Heart left ventricle (tissue), 16 donors: ENCODE results near the gene PCBP3. TPM values are rescaled to one million over a fixed set of nuclear protein-coding genes. Genes with fewer than 3 reads are reported as not detected.

Experiments used
- ATAC-seq, 4 donors: fragments of 200-7000 bp; cut with Tn5 transposase; one replicate each; pipeline ENCODE4 v1.9.1; 2020 to 2022; ENCODE audit warnings: moderate library complexity in 4 of 4, mild to moderate bottlenecking in 3 of 4, moderate number of reproducible peaks in 1 of 4
- DNase-seq, 5 donors: peaks; one replicate each; pipeline ENCODE4 v3.0.0-alpha.2; 2020
- H3K27ac ChIP-seq, 12 donors: fragments of 200-600 bp; sonication (generic) in 4 of 12; one replicate each; pipeline versions ENCODE4 v1.5.0 to v1.8.0; 2016 to 2022; ENCODE audit warnings: mild to moderate bottlenecking in 2 of 12
- H3K27me3 ChIP-seq, 9 donors: fragments of 200-600 bp; sonication (generic) in 2 of 9; one replicate each; pipeline versions ENCODE4 v1.5.1 to v1.8.0; 2016 to 2022; ENCODE audit warnings: mild to moderate bottlenecking in 3 of 9
- H3K36me3 ChIP-seq, 9 donors: fragments of 200-600 bp; sonication (generic) in 2 of 9; one replicate each; pipeline versions ENCODE4 v1.5.0 to v1.8.0; 2018 to 2022; ENCODE audit warnings: mild to moderate bottlenecking in 2 of 9
- H3K4me1 ChIP-seq, 12 donors: fragments of 200-600 bp; sonication (generic) in 4 of 12; one replicate each; pipeline versions ENCODE4 v1.5.0 to v1.8.0; 2016 to 2022; ENCODE audit warnings: mild to moderate bottlenecking in 3 of 12
- H3K4me3 ChIP-seq, 12 donors: fragments of 200-600 bp; sonication (generic) in 4 of 12; one replicate each; pipeline versions ENCODE4 v1.5.0 to v1.8.0; 2017 to 2022; ENCODE audit warnings: mild to moderate bottlenecking in 9 of 12, moderate library complexity in 4 of 12
- H3K9me3 ChIP-seq, 12 donors: fragments of 200-600 bp; sonication (generic) in 4 of 12; one replicate each; pipeline versions ENCODE4 v1.5.0 to v1.8.0; 2016 to 2022; ENCODE audit warnings: mild to moderate bottlenecking in 1 of 12
- POLR2A ChIP-seq, 2 donors: fragments of 450-650 bp; IDR thresholded peaks; one replicate each; pipeline ENCODE4 v1.6.1; 2017; ENCODE audit warnings: antibody characterized with exemption in 2 of 2, mild to moderate bottlenecking in 2 of 2, moderate library complexity in 2 of 2
- WGBS, 4 donors: extraction: QIAGEN DNeasy Blood & Tissue Kit in 2 of 4; methylation state at CpG; one replicate each; pipeline versions ENCODE4 v1.1.5 to v1.1.7; 2013 to 2018; 5-methylcytosine and 5-hydroxymethylcytosine counted together
- intact Hi-C, 10 donors: fragments of 100-400 bp; cut with DNase I; formaldehyde crosslinking; loops; one replicate each; pipeline versions ENCODE4 v1.11.1 to v1.14.2; 2022
- polyA plus RNA-seq, 2 donors: library from polyadenylated mRNA; stranded (reverse); fragments of 200-250 nt; gene quantifications; one replicate each; pipeline ENCODE4 v1.2.3, GENCODE V29; 2013
- total RNA-seq, 9 donors: library from RNA; depleted of rRNA in 2 of 9; stranded (reverse); fragments of >200 nt in 2 of 9; fragmentation: NEBNext Ultra II Directional in 3 of 9; extraction: Animal tissue kit (Norgen Biotek cat#: 25700) in 3 of 9; gene quantifications; one replicate each; pipeline versions ENCODE4 v1.1.0 to v1.2.4, GENCODE V29; 2016 to 2023
- TF ChIP-seq, protein P1 (sequence below), 12 donors: fragments of 200-600 bp; sonication (generic) in 4 of 12; IDR thresholded peaks; one replicate each; pipeline versions ENCODE4 v1.5.0 to v1.8.0; 2018 to 2022; ENCODE audit warnings: antibody characterized with exemption in 12 of 12, mild to moderate bottlenecking in 5 of 12
- donor health status: ischemic (EF 13 %, LVEDD 7.1; RV severe dilation, severe dysfunction).
- donor health status: healthy with polysubstance abuse.
- donor health status: DM: no; HTN: yes; CAD: no.
- donor health status: DM: no; HTN: no; CAD: no.
- donor health status: ischemic (EF 25% LVEDD 6.9; RV normal size, moderate dysfunction).
- donor health status: ischemic (EF 25% LVEDD 5.7; RV mildly dilated, moderate dysfunction).
- donor health status: healthy.
- donor health status: DM: yes; HTN: yes; CAD: no.
- donor health status: ischemic (EF 35%, LVEDD 5.7; RV mildly dilated, moderate dysfunction).
- donor health status: nonischemic (EF 11% LVEDD 7.7; RV severe dilation, severe dysfunction).
- donor health status: DM: yes; HTN: yes; CAD: no.
- donor health status: PGD.
- donor health status: ischemic (EF 29% LVEDD 5.4; RV normal size, mild dysfunction).
- donor health status: nonischemic (EF 23%, LVEDD 6.1; RV moderate dilation, normal function).

Gene PCBP3
- total and polyA plus RNA-seq, 11 donors = 0.72 to 11.4 (median 2.5) TPM; not detected in 1

DNA sequence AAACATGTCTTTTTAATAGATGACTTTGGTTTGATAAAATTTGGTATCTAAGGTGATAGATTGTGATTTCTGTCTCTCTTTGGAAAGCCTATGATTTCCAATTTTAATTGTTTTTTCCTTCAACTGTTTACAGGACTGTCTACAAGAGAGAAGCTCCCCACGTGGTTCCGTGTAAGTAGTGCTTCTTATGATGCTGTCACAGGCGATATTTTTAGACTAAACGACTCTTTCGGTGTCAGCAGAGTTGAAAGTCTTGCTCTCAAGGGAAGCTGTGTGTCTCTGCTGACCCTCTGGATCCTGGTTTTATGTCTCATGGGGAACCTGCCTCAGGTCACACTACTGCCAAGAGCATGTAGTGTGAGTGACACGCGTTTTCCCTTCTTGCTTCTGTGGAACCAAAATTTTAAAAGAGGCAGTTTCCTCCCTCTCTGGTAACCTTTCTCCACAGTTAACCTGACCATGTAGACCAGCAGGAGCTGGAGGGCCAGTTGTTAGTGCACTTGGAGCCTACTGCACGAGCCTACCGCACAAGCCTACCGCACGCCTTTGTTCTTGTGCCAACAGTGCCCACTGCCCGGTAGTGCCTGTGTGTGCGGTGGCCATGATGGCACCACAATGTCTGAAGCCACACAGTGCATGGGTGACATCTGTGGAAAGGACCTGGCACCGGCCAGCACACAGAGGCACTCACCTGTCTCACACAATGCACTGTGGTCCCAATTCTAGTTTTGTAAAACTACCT, 91.9 kb downstream of the PCBP3 start:
- Histone ChIP-seq H3K36me3 (no peaks in the 10 kb centered on the region), H3K4me1 (peaks cover 0 to 7% (median 0%) of the 10 kb centered on the region in 12 donors), H3K9me3 (peaks cover 0 to 8% (median 0%) of the 10 kb centered on the region in 12 donors), H3K27me3 (peaks cover 0 to 5% (median 0%) of the 10 kb centered on the region in 9 donors), H3K4me3 (no peak overlapping the region), H3K27ac (no peak overlapping the region)
- TF ChIP-seq POLR2A (IDR thresholded peaks at IDR 0.05) = no peak
- TF ChIP-seq, protein P1, sequence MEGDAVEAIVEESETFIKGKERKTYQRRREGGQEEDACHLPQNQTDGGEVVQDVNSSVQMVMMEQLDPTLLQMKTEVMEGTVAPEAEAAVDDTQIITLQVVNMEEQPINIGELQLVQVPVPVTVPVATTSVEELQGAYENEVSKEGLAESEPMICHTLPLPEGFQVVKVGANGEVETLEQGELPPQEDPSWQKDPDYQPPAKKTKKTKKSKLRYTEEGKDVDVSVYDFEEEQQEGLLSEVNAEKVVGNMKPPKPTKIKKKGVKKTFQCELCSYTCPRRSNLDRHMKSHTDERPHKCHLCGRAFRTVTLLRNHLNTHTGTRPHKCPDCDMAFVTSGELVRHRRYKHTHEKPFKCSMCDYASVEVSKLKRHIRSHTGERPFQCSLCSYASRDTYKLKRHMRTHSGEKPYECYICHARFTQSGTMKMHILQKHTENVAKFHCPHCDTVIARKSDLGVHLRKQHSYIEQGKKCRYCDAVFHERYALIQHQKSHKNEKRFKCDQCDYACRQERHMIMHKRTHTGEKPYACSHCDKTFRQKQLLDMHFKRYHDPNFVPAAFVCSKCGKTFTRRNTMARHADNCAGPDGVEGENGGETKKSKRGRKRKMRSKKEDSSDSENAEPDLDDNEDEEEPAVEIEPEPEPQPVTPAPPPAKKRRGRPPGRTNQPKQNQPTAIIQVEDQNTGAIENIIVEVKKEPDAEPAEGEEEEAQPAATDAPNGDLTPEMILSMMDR (IDR thresholded peaks at IDR 0.05) = no peak
- DNase-seq = no peak
- ATAC-seq = peak in 3 of 4 donors; percentile 31 to 63 (median 48)
- WGBS, 4 donors = 70 to 75% (median 72%) methylated on average over 14 of the region's 14 CpGs
- intact Hi-C loops = no loop called here

DNA sequence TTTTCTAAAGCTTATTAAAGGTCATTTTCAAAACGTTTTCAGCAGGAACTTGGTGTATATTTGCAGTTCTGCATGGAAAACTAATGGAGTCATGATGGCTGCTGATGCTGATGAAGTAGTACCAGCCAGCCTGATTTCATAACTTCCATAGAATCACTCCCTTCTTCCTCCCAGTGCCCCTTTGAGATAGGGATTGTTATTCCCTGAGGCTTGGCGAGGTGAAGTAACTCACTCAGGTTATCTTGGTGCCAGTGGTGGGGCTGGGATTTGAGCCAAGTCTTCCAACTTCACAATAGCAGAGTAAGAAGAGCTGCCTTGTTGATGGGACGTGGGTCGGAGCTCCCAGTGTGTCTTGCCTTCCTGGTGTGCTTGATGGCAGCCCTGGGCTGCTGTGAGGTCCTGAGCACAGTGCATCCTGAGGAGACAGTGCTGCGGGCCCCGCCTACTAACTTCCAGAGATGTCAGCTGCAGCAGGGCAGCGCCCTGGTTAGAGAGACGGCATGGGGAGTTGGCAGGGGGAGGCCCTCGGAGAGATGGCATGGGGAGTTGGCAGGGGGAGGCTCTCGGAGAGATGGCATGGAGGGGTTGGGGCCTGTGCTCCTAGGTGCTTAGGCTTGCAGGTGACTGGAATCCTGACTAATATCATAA, 92.6 kb downstream of the PCBP3 start:
- Histone ChIP-seq H3K9me3 (peaks cover 0 to 8% (median 0%) of the 10 kb centered on the region in 12 donors), H3K27ac (no peak overlapping the region), H3K27me3 (peaks cover 0 to 5% (median 0%) of the 10 kb centered on the region in 9 donors), H3K4me3 (no peak overlapping the region), H3K4me1 (peaks cover 0 to 7% (median 0%) of the 10 kb centered on the region in 12 donors), H3K36me3 (no peaks in the 10 kb centered on the region)
- intact Hi-C loops = no loop called here
- ATAC-seq (no peak), DNase-seq (no peak)
- TF ChIP-seq POLR2A (IDR thresholded peaks at IDR 0.05) = no peak
- 57 to 72% (median 60%) methylated on average over 10 of the region's 10 CpGs for WGBS, 4 donors

DNA sequence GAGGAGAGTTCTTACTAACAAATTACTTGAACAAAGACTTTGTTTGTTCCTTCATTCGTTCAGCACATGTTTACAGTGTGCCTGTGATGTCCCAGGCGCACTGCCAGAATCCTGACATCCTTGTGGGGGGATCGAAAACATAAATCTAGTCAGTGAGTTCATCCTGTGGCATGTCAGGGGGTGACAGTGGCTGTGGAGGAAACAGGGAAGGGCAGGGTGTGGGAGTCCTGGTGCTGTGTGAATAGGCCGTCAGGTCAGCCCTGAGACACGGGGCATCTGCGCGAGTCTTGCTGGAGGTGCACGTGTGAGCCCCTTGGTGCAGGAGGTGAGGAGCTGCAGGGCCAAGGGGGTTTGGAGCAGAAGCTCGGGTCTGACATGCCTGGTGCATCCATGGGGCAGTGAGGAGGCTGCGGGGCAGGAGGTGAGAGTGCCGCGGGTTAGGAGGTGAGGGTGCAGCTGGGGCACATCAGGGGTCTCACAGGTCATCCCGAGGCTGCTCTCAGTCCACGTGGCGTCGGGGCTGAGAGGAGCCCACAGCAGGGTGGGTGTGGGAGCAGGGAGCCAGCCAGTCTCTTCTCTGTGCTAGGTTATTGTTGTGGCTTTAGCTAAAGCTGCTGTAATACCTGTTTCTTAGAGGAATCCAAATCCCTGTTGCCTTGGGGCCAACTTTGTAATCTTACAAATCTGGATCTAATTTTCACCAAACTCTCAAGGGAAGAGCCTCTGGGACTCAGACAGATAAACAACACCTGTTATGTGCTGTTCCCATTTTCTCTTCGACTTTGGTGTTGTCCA, 93.4 kb downstream of the PCBP3 start:
- Histone ChIP-seq H3K4me1 (peaks cover 0 to 7% (median 0%) of the 10 kb centered on the region in 12 donors), H3K4me3 (no peak overlapping the region), H3K27me3 (peaks cover 0 to 5% (median 0%) of the 10 kb centered on the region in 9 donors), H3K36me3 (no peaks in the 10 kb centered on the region), H3K9me3 (peaks cover 0 to 5% (median 0%) of the 10 kb centered on the region in 12 donors), H3K27ac (no peak overlapping the region)
- TF ChIP-seq, protein P1 (IDR thresholded peaks at IDR 0.05) = no peak
- TF ChIP-seq POLR2A (IDR thresholded peaks at IDR 0.05) = no peak
- WGBS, 4 donors = 67 to 79% (median 71%) methylated on average over 17 of the region's 17 CpGs
- DNase-seq = no peak
- intact Hi-C loops = no loop called here
- no peak for ATAC-seq

DNA sequence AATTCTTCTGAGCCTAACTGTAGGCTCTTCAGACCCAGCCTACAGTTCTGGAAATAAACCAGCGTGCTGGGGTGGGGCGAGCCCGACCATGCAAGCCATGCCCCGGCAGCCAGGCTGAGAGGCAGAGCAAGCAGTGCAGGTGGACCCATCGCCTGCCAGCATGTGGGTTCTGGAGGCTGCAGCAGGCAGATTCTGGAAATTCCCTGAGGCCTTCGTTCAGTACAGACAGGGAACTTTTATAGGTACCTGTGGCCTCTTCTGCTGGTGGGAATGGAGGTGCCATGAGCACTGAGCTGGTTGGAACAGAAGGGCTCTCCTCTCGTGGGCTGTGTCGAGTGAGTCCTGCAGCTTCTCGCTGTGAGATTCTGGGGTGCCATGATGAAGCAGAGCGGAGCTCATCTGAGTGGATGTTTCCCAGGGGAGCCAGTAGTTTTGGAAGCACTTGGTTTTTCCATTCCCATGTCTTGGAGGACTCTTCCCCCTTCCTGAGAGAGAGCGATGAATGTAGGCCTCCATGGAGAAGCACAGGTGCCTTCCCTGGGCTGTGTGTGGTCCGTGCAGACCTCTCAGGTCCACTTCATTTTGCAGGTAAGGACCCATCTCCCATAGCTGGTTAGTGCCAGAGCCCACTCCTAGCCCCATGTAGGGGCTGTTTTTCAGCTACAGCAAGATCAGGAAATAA, 94.1 kb downstream of the PCBP3 start:
- no peak for ATAC-seq
- no peak overlapping the region for H3K27ac ChIP-seq
- WGBS, 4 donors = 88 to 95% (median 90%) methylated on average over 11 to 12 of the region's 12 CpGs
- H3K9me3 ChIP-seq = no peaks in the 10 kb centered on the region
- peaks cover 0 to 7% (median 0%) of the 10 kb centered on the region in 12 donors for H3K4me1 ChIP-seq
- intact Hi-C loops = no loop called here
- no peaks in the 10 kb centered on the region for H3K36me3 ChIP-seq
- H3K27me3 ChIP-seq = peaks cover 0 to 5% (median 0%) of the 10 kb centered on the region in 9 donors
- no peak overlapping the region for H3K4me3 ChIP-seq
- no peak for TF ChIP-seq POLR2A (IDR thresholded peaks at IDR 0.05)
- TF ChIP-seq, protein P1 (IDR thresholded peaks at IDR 0.05) = no peak
- DNase-seq = no peak
